Activated T-cell treated with anti-CD3 and anti-CD28 coated beads, Interleukin-2, amount 50 U/mL, for 72 hours (primary cell): ENCODE data around the gene CC2D2A. TPM values are rescaled to one million over a fixed set of nuclear protein-coding genes. Genes with fewer than 3 reads are reported as not detected.

Source experiments
- total RNA-seq, 2 donors: library from RNA; stranded (reverse); gene quantifications; one replicate each; pipeline ENCODE4 v1.2.3, GENCODE V29; 2022

CC2D2A gene
- total RNA-seq, 2 donors from 2014 or later: not detected

Other genes with a start within 250 kb of the CC2D2A start
- gene C1QTNF7, start 41.8 kb upstream of the CC2D2A start, total RNA-seq: not detected
- gene FBXL5, start 185.5 kb downstream of the CC2D2A start, total RNA-seq: 10 to 100 TPM; 39.5 to 40.5 TPM
- gene FAM200B, start 211.9 kb downstream of the CC2D2A start, total RNA-seq: 10 to 100 TPM; 15.8 to 23.1 TPM
- under 1 TPM; 0.24 to 0.65 TPM for gene BST1, start 233.2 kb downstream of the CC2D2A start, total RNA-seq